Upper lobe of left lung (tissue), 6 donors: ENCODE data around the gene PTPRN2. TPM values are rescaled to one million over a fixed set of nuclear protein-coding genes. Genes with fewer than 3 reads are reported as not detected.

Experiments
- ATAC-seq, 2 donors: fragments of 200-7000 bp; cut with Tn5 transposase; one replicate each; pipeline ENCODE4 v1.9.1; 2022; ENCODE audit warnings: mild to moderate bottlenecking in 2 of 2, moderate library complexity in 2 of 2; ENCODE audit not compliant: low FRiP score in 2 of 2
- DNase-seq, 2 donors: peaks; one replicate each; pipeline ENCODE4 v3.0.0-alpha.2; 2019 to 2020
- H3K27ac ChIP-seq, 4 donors: fragments of 200-600 bp; sonication (generic); one replicate each; pipeline ENCODE4 v1.5.1; 2016 to 2019
- H3K27me3 ChIP-seq, 4 donors: fragments of 200-600 bp; sonication (generic); one replicate each; pipeline ENCODE4 v1.5.1; 2017 to 2019
- H3K36me3 ChIP-seq, 4 donors: fragments of 200-600 bp; sonication (generic); one replicate each; pipeline ENCODE4 v1.5.1; 2016 to 2019
- H3K4me1 ChIP-seq, 4 donors: fragments of 200-600 bp; sonication (generic); one replicate each; pipeline ENCODE4 v1.5.1; 2018 to 2019
- H3K4me3 ChIP-seq, 4 donors: fragments of 200-600 bp; sonication (generic); one replicate each; pipeline ENCODE4 v1.5.1; 2017 to 2019; ENCODE audit warnings: mild to moderate bottlenecking in 2 of 4, moderate library complexity in 1 of 4
- H3K9me3 ChIP-seq, 4 donors: fragments of 200-600 bp; sonication (generic); one replicate each; pipeline ENCODE4 v1.5.1; 2018 to 2019
- CTCF ChIP-seq, 6 experiments: fragments of 450-650 bp in 4 of 6; fragments of 200-600 bp in 2 of 6; sonication (generic) in 2 of 6; IDR thresholded peaks; one replicate each; pipeline ENCODE4 v1.5.1; 2016 to 2019; ENCODE audit warnings: antibody characterized with exemption in 6 of 6
- EP300 ChIP-seq, 4 donors: sonication (generic); formaldehyde crosslinking; IDR thresholded peaks; one replicate each; pipeline ENCODE4 v1.5.1; 2017; ENCODE audit warnings: antibody characterized with exemption in 4 of 4, control low read depth in 2 of 4
- POLR2A ChIP-seq, 4 donors: fragments of 450-650 bp; IDR thresholded peaks; one replicate each; pipeline ENCODE4 v1.5.1; 2016 to 2017; ENCODE audit warnings: antibody characterized with exemption in 4 of 4, mild to moderate bottlenecking in 2 of 4
- POLR2AphosphoS5 ChIP-seq, 2 donors: sonication (generic); formaldehyde crosslinking; IDR thresholded peaks; one replicate each; pipeline ENCODE4 v1.5.1; 2017; ENCODE audit warnings: antibody characterized with exemption in 2 of 2
- WGBS, 2 donors: methylation state at CpG; one replicate each; pipeline ENCODE4 v1.1.5; 2017 to 2018; 5-methylcytosine and 5-hydroxymethylcytosine counted together
- total RNA-seq, 6 donors: library from RNA; depleted of rRNA in 4 of 6; stranded (reverse); fragments of >200 nt in 4 of 6; gene quantifications; one replicate each; pipeline versions ENCODE4 v1.1.0 to v1.2.1, GENCODE V29; 2016 to 2021
- donor health status: DM: no; HTN: no; CAD: no; lungs with moderate emphysema.
- donor health status: DM: no; HTN: yes; CAD: no; lungs with severe emphysema.

PTPRN2 gene
- total RNA-seq, 6 donors from 2014 or later, result 3.3 to 7.9 (median 5.2) TPM

- no peaks in the 10 kb centered on the region for H3K36me3 ChIP-seq
- DNase-seq, result no peak
- no peak overlapping the region for H3K27ac ChIP-seq
- no peak for ATAC-seq
- H3K4me3 ChIP-seq, result no peak overlapping the region
- no peaks in the 10 kb centered on the region for H3K4me1 ChIP-seq
- H3K9me3 ChIP-seq, result no peaks in the 10 kb centered on the region
- WGBS, 2 donors, result 6 to 13% methylated on average over 5 to 6 of the region's 6 CpGs
- H3K27me3 ChIP-seq, result no peaks in the 10 kb centered on the region
- TF ChIP-seq CTCF (IDR thresholded peaks at IDR 0.05) (peak in 1 of 6 experiments; percentile 18), EP300 (IDR thresholded peaks at IDR 0.05) (no peak)
Observed at GRCh38 chr7:158495786-158496185, 91.8 kb downstream of the PTPRN2 start.

- no peak for ATAC-seq
- TF ChIP-seq POLR2AphosphoS5 (IDR thresholded peaks at IDR 0.05) (no peak), EP300 (IDR thresholded peaks at IDR 0.05) (no peak), CTCF (IDR thresholded peaks at IDR 0.05) (no peak), POLR2A (IDR thresholded peaks at IDR 0.05) (no peak)
Observed at GRCh38 chr7:158495216-158495615, 92.4 kb downstream of the PTPRN2 start.

GRCh38 chr7:158494643-158495042, 93.0 kb downstream of the PTPRN2 start:
- Histone ChIP-seq H3K27ac (no peak overlapping the region), H3K4me1 (no peaks in the 10 kb centered on the region), H3K9me3 (no peaks in the 10 kb centered on the region), H3K4me3 (no peak overlapping the region), H3K27me3 (no peaks in the 10 kb centered on the region), H3K36me3 (no peaks in the 10 kb centered on the region)
- DNase-seq (no peak), ATAC-seq (no peak)
- 54 to 57% methylated on average over 7 to 9 of the region's 9 CpGs for WGBS, 2 donors
- TF ChIP-seq CTCF (IDR thresholded peaks at IDR 0.05), result no peak
- TF ChIP-seq POLR2A (IDR thresholded peaks at IDR 0.05), result no peak
- TF ChIP-seq POLR2AphosphoS5 (IDR thresholded peaks at IDR 0.05), result no peak
- TF ChIP-seq EP300 (IDR thresholded peaks at IDR 0.05), result no peak

More at GRCh38 chr7:158495216-158495615, 92.4 kb downstream of the PTPRN2 start:
- Histone ChIP-seq H3K27me3 (no peaks in the 10 kb centered on the region), H3K4me3 (no peak overlapping the region), H3K36me3 (no peaks in the 10 kb centered on the region), H3K9me3 (no peaks in the 10 kb centered on the region), H3K27ac (no peak overlapping the region), H3K4me1 (no peaks in the 10 kb centered on the region)
- WGBS, 2 donors, result 40 to 61% methylated on average over 5 of the region's 5 CpGs
- no peak for DNase-seq

GRCh38 chr7:158494162-158494586, 93.4 kb downstream of the PTPRN2 start:
- Histone ChIP-seq H3K4me1 (no peaks in the 10 kb centered on the region), H3K4me3 (no peak overlapping the region), H3K27ac (no peak overlapping the region), H3K36me3 (no peaks in the 10 kb centered on the region), H3K9me3 (no peaks in the 10 kb centered on the region), H3K27me3 (no peaks in the 10 kb centered on the region)
- WGBS, 2 donors, result 50 to 52% methylated on average over 2 to 7 of the region's 7 CpGs
- ATAC-seq (no peak), DNase-seq (no peak)
- no peak for TF ChIP-seq CTCF (IDR thresholded peaks at IDR 0.05)

GRCh38 chr7:158492367-158492764, 95.3 kb downstream of the PTPRN2 start:
- Histone ChIP-seq H3K9me3 (no peaks in the 10 kb centered on the region), H3K4me1 (no peaks in the 10 kb centered on the region), H3K4me3 (no peak overlapping the region), H3K36me3 (no peaks in the 10 kb centered on the region), H3K27ac (no peak overlapping the region), H3K27me3 (no peaks in the 10 kb centered on the region)
- no peak for DNase-seq
- WGBS, 2 donors, result 61 to 67% methylated on average over 5 of the region's 5 CpGs
- no peak for ATAC-seq
- TF ChIP-seq CTCF (IDR thresholded peaks at IDR 0.05), result no peak
- no peak for TF ChIP-seq EP300 (IDR thresholded peaks at IDR 0.05)
- TF ChIP-seq POLR2AphosphoS5 (IDR thresholded peaks at IDR 0.05), result no peak
- no peak for TF ChIP-seq POLR2A (IDR thresholded peaks at IDR 0.05)
